H1 (cell line): ENCODE results near the gene DLL4. TPM values are rescaled to one million over a fixed set of nuclear protein-coding genes. Genes with fewer than 3 reads are reported as not detected.

Experiments
- CTCF ChIA-PET: fragments of 300-600 bp; sonication (Branson Sonifier 250); formaldehyde crosslinking; loops from one replicate; lab custom pipeline; 2021; ENCODE audit not compliant: partially characterized antibody; lab: Charles Lee
- POLR2A ChIA-PET: fragments of 300-600 bp; sonication (Branson Sonifier 250); formaldehyde crosslinking; loops from one replicate; lab custom pipeline; 2021; ENCODE audit warnings: inconsistent platforms; ENCODE audit not compliant: partially characterized antibody; lab: Charles Lee
- DNase-seq, 2 experiments: peaks; one replicate each; pipeline versions ENCODE4 v3.0.0 to v3.0.0-alpha.2; 2010 to 2022; ENCODE audit warnings: low spot score in 2 of 2, low read depth in 1 of 2, mixed read lengths in 1 of 2
- FAIRE-seq: peaks from 2 replicates; lab custom pipeline; 2011; peaks lifted over from hg19 to GRCh38; lab: Jason Lieb, UNC
- H2AFZ ChIP-seq: 2 replicates; pipeline ENCODE4 v1.8.1; 2012; ENCODE audit warnings: low read length, inconsistent platforms
- H2AK5ac ChIP-seq: 2 replicates; pipeline ENCODE4 v1.6.1; 2013; ENCODE audit warnings: low read depth, low read length
- H2BK120ac ChIP-seq: replicated peaks from 2 replicates; pipeline ENCODE3; 2013; ENCODE audit warnings: low read depth, low read length, inconsistent platforms
- H2BK12ac ChIP-seq: 2 replicates; pipeline ENCODE4 v1.6.1; 2013; ENCODE audit warnings: low read depth, low read length
- H2BK15ac ChIP-seq: 2 replicates; pipeline ENCODE4 v1.6.1; 2013; ENCODE audit warnings: low read length
- H2BK20ac ChIP-seq: 2 replicates; pipeline ENCODE4 v1.6.1; 2013; ENCODE audit warnings: low read length
- H2BK5ac ChIP-seq: 2 replicates; pipeline ENCODE4 v1.6.1; 2013; ENCODE audit warnings: low read depth, low read length
- H3K14ac ChIP-seq: 2 replicates; pipeline ENCODE4 v1.6.1; 2013; ENCODE audit warnings: inconsistent platforms; ENCODE audit not compliant: insufficient read length
- H3K18ac ChIP-seq: 2 replicates; pipeline ENCODE4 v1.6.1; 2013; ENCODE audit warnings: low read length; ENCODE audit errors: extremely low read depth
- H3K23ac ChIP-seq: 2 replicates; pipeline ENCODE4 v1.6.1; 2013; ENCODE audit warnings: inconsistent platforms; ENCODE audit not compliant: insufficient read length
- H3K23me2 ChIP-seq: 2 replicates; pipeline ENCODE4 v1.6.1; 2013; ENCODE audit warnings: low read depth, low read length
- H3K27ac ChIP-seq: 2 replicates; pipeline ENCODE4 v1.6.1; 2011; ENCODE audit warnings: low read depth, low read length, inconsistent platforms
- H3K27me3 ChIP-seq, 4 experiments: replicated peaks in 1 of 4; 1 replicate in 1 of 4; 2 replicates in 3 of 4; pipeline versions ENCODE4 v1.6.1 to v1.8.1; 2011 to 2013; ENCODE audit warnings: low read length in 3 of 4, mild to moderate bottlenecking in 3 of 4, inconsistent platforms in 2 of 4, mixed read lengths in 2 of 4, moderate library complexity in 1 of 4; ENCODE audit not compliant: control insufficient read depth in 3 of 4, insufficient read depth in 3 of 4; ENCODE audit errors: extremely low read depth in 1 of 4
- H3K36me3 ChIP-seq, 4 experiments: 2 replicates each; pipeline versions ENCODE4 v1.6.1 to v1.8.1; 2011 to 2013; ENCODE audit warnings: mild to moderate bottlenecking in 4 of 4, low read length in 3 of 4, moderate library complexity in 2 of 4, control low read depth in 1 of 4, inconsistent platforms in 1 of 4; ENCODE audit not compliant: insufficient read depth in 4 of 4, control insufficient read depth in 2 of 4
- H3K4ac ChIP-seq: replicated peaks from 2 replicates; pipeline ENCODE3; 2013; ENCODE audit warnings: low read length, low read depth, mixed read lengths, inconsistent platforms; ENCODE audit not compliant: insufficient read length
- H3K4me1 ChIP-seq, 4 experiments: replicated peaks in 1 of 4; 1 replicate in 1 of 4; 2 replicates in 3 of 4; pipeline versions ENCODE4 v1.6.1 to v1.8.1; 2011 to 2013; ENCODE audit warnings: low read length in 3 of 4, inconsistent platforms in 2 of 4, mixed read lengths in 1 of 4; ENCODE audit not compliant: insufficient read depth in 4 of 4, control insufficient read depth in 3 of 4
- H3K4me2 ChIP-seq, 2 experiments: 2 replicates each; pipeline versions ENCODE4 v1.6.1 to v1.8.1; 2011 to 2013; ENCODE audit warnings: low read depth in 2 of 2, low read length in 2 of 2, control low read depth in 1 of 2, inconsistent platforms in 1 of 2, mild to moderate bottlenecking in 1 of 2; ENCODE audit not compliant: insufficient read depth in 1 of 2
- H3K4me3 ChIP-seq, 4 experiments: fragments of 200-600, 300-600 bp in 1 of 4; sonication (generic), shearing (Covaris generic), sonication (Bioruptor Twin) in 1 of 4; 2 replicates each; pipeline versions ENCODE4 v1.5.1 to v1.8.1; 2011 to 2016; ENCODE audit warnings: low read length in 4 of 4, low read depth in 3 of 4, control low read depth in 2 of 4, inconsistent platforms in 2 of 4, mild to moderate bottlenecking in 2 of 4, mixed read lengths in 1 of 4, moderate library complexity in 1 of 4; ENCODE audit not compliant: insufficient read depth in 2 of 4; ENCODE audit errors: extremely low read depth in 1 of 4
- H3K56ac ChIP-seq: replicated peaks from 2 replicates; pipeline ENCODE3; 2013; ENCODE audit warnings: low read depth, mild to moderate bottlenecking, mixed read lengths, low read length, inconsistent platforms; ENCODE audit not compliant: insufficient read length
- H3K79me1 ChIP-seq: 2 replicates; pipeline ENCODE4 v1.6.1; 2013; ENCODE audit warnings: low read depth, low read length, control low read depth
- H3K79me2 ChIP-seq, 2 experiments: 2 replicates each; pipeline versions ENCODE4 v1.6.1 to v1.8.1; 2012 to 2013; ENCODE audit warnings: low read length in 2 of 2, mild to moderate bottlenecking in 2 of 2, inconsistent platforms in 1 of 2; ENCODE audit not compliant: insufficient read depth in 2 of 2, control insufficient read depth in 1 of 2
- H3K9ac ChIP-seq, 4 experiments: replicated peaks in 1 of 4; 1 replicate in 1 of 4; 2 replicates in 3 of 4; pipeline versions ENCODE4 v1.6.1 to v1.8.1; 2011 to 2013; ENCODE audit warnings: low read depth in 3 of 4, low read length in 3 of 4, control low read depth in 2 of 4, mild to moderate bottlenecking in 2 of 4, moderate library complexity in 2 of 4, inconsistent platforms in 1 of 4; ENCODE audit errors: extremely low read depth in 1 of 4
- H3K9me3 ChIP-seq, 2 experiments: 2 replicates each; pipeline versions ENCODE4 v1.6.1 to v1.8.1; 2012 to 2013; ENCODE audit warnings: mild to moderate bottlenecking in 2 of 2, moderate library complexity in 2 of 2, control low read depth in 1 of 2, inconsistent platforms in 1 of 2, low read depth in 1 of 2, low read length in 1 of 2, mixed read lengths in 1 of 2; ENCODE audit not compliant: insufficient read depth in 2 of 2
- H4K20me1 ChIP-seq, 2 experiments: replicated peaks in 1 of 2; 2 replicates each; pipeline versions ENCODE3 to v1.8.1; 2011 to 2013; ENCODE audit warnings: inconsistent platforms in 2 of 2, low read length in 2 of 2, mild to moderate bottlenecking in 1 of 2; ENCODE audit not compliant: insufficient read depth in 2 of 2, control insufficient read depth in 1 of 2
- H4K5ac ChIP-seq: 2 replicates; pipeline ENCODE4 v1.6.1; 2013; ENCODE audit warnings: low read length, low read depth, mixed read lengths, inconsistent platforms; ENCODE audit not compliant: insufficient read length
- H4K8ac ChIP-seq: 2 replicates; pipeline ENCODE4 v1.8.0; 2013; ENCODE audit warnings: mild to moderate bottlenecking, moderate library complexity, low read length, inconsistent platforms; ENCODE audit not compliant: insufficient read depth; ENCODE audit errors: extremely low read depth
- H4K91ac ChIP-seq: replicated peaks from 2 replicates; pipeline ENCODE3; 2013; ENCODE audit warnings: low read length, mixed read lengths, inconsistent platforms; ENCODE audit not compliant: insufficient read length
- ATF2 ChIP-seq: IDR thresholded peaks from 2 replicates; pipeline ENCODE4 v1.6.1; 2012; ENCODE audit warnings: low read length, inconsistent platforms
- HDAC6 ChIP-seq: IDR thresholded peaks from one replicate; pipeline ENCODE4 v1.7.1; 2012; ENCODE audit warnings: low read depth, mild to moderate bottlenecking, inconsistent platforms, low read length, moderate library complexity
- JUND ChIP-seq: IDR thresholded peaks from 2 replicates; pipeline ENCODE4 v1.6.1; 2011; ENCODE audit warnings: mild to moderate bottlenecking, improper control_type of control experiment, low read length
- POLR2AphosphoS5 ChIP-seq: IDR thresholded peaks from 2 replicates; pipeline ENCODE4 v1.6.1; 2011; ENCODE audit warnings: low read depth, low read length
- SRF ChIP-seq: IDR thresholded peaks from 2 replicates; pipeline ENCODE4 v1.6.1; 2011; ENCODE audit warnings: mild to moderate bottlenecking, low read depth, low read length, moderate library complexity
- SUZ12 ChIP-seq: fragments of 200-600 bp; sonication (generic); IDR thresholded peaks from 2 replicates; pipeline ENCODE4 v1.6.1; 2012; ENCODE audit warnings: mild to moderate bottlenecking, inconsistent platforms, low read length, moderate library complexity, mixed read lengths
- TBP ChIP-seq: IDR thresholded peaks from 2 replicates; pipeline ENCODE4 v1.6.1; 2011; ENCODE audit warnings: low read depth, low read length, improper control_type of control experiment
- TCF12 ChIP-seq: IDR thresholded peaks from 2 replicates; pipeline ENCODE4 v1.6.1; 2011; ENCODE audit warnings: low read depth, mild to moderate bottlenecking, low read length
- TEAD4 ChIP-seq: IDR thresholded peaks from 2 replicates; pipeline ENCODE4 v1.6.1; 2012; ENCODE audit warnings: low read depth, low read length, inconsistent platforms, mixed read lengths
- ZNF274 ChIP-seq: IDR thresholded peaks from 2 replicates; pipeline ENCODE4 v1.7.0; 2012; ENCODE audit warnings: low read length, borderline replicate concordance; ENCODE audit errors: extremely low read depth
- WGBS, 2 experiments: shearing (Covaris generic) in 1 of 2; methylation state at CpG; one replicate each; pipeline versions ENCODE4 v1.1.6 to v1.1.7; 2013 to 2015; ENCODE audit warnings: low lambda C conversion rate in 2 of 2, mixed read lengths in 2 of 2, inconsistent platforms in 1 of 2, low coverage in 1 of 2, missing lambda C conversion rate in 1 of 2; ENCODE audit not compliant: insufficient replicate concordance in 2 of 2, insufficient coverage in 1 of 2, insufficient read length in 1 of 2; ENCODE audit errors: extremely low coverage in 1 of 2, missing lambda C conversion rate in 1 of 2; 5-methylcytosine and 5-hydroxymethylcytosine counted together
- polyA plus RNA-seq, 7 experiments: library from polyadenylated mRNA; depleted of rRNA in 3 of 7; stranded (reverse) in 5 of 7; unstranded in 2 of 7; fragments of >200 nt in 5 of 7; fragments of 200-250 nt in 2 of 7; gene quantifications; 1 replicate in 5 of 7; 2 replicates in 1 of 7; 4 replicates in 1 of 7; pipeline versions ENCODE4 v1.2.1 to v1.2.3, GENCODE V29; 2011 to 2013; ENCODE audit warnings: missing spikeins in 2 of 7, mixed read lengths in 2 of 7
- total RNA-seq: library from RNA; stranded (reverse); fragmentation: NEBNext Ultra II Directional; extraction: Animal tissue kit (Norgen Biotek cat#: 25700); gene quantifications from 2 replicates; pipeline ENCODE4 v1.2.1, GENCODE V29; 2021

Gene DLL4
- total and polyA plus RNA-seq, 2 of the 8 experiments (the other 6 are each of a cell fraction or from before 2014, with no cell fraction given): 0.23 to 0.60 TPM

- Histone ChIP-seq H3K18ac (peak within 1 kb of the TSS; percentile 99), H3K4me2 (peak within 1 kb of the TSS; percentile 84 to 85), H3K4ac (peak within 1 kb of the TSS; percentile 93), H2AK5ac (peak within 1 kb of the TSS; percentile 79), H3K9ac (peak within 1 kb of the TSS; percentile 88 to 96 (median 94)), H3K36me3 (peaks cover 8 to 33% (median 12%) of the 10 kb centered on the region in 4 experiments), H3K14ac (no peak within 1 kb of the TSS), H3K23me2 (peaks cover 10% of the 10 kb centered on the region), H4K5ac (peak within 1 kb of the TSS; percentile 100), H2BK12ac (peak within 1 kb of the TSS; percentile 99), H2BK120ac (peak within 1 kb of the TSS; percentile 91), H2BK20ac (peak within 1 kb of the TSS; percentile 89; the same call in 1 of the 2 replicates), H3K27me3 (no peaks in the 10 kb centered on the region), H2BK15ac (peak within 1 kb of the TSS; percentile 99), H4K8ac (peak within 1 kb of the TSS; percentile 99), H3K4me3 (peak within 1 kb of the TSS; percentile 74 to 92 (median 82)), H4K20me1 (peaks cover 0 to 12% of the 10 kb centered on the region in 2 experiments), H3K23ac (no peak within 1 kb of the TSS), H3K4me1 (peaks cover 2 to 20% (median 12%) of the 10 kb centered on the region in 4 experiments), H2AFZ (no peak within 1 kb of the TSS), H3K79me2 (peaks cover 0 to 28% of the 10 kb centered on the region in 2 experiments; a peak in 2 of 4 replicates), H3K27ac (peak within 1 kb of the TSS; percentile 97), H2BK5ac (peak within 1 kb of the TSS; percentile 100), H4K91ac (peak within 1 kb of the TSS; percentile 99), H3K9me3 (no peaks in the 10 kb centered on the region), H3K79me1 (no peaks in the 10 kb centered on the region; the same call in 1 of the 2 replicates), H3K56ac (peak within 1 kb of the TSS; percentile 99)
- ChIA-PET POLR2A (interaction anchor here (0.6 to 43.8 kb wide), 38 partner anchors 1 to 379 kb away, joined by 3 to 1505 read pairs (median 4); partner anchors contain the start of genes CHAC1, CHP1, DLL4 and EXD1), CTCF (interaction anchor here (0.7 to 33.1 kb wide), 14 partner anchors 11 to 96 kb away, joined by 3 to 590 read pairs (median 4); partner anchors contain the start of gene DLL4)
- DNase-seq: peak; percentile 96 to 97
- 2% methylated on average over 53 of the region's 72 CpGs; no CpG with 5 or more reads in 1 of the 2 experiments for WGBS, 2 experiments
- FAIRE-seq: no peak
- TF ChIP-seq SUZ12: no peak
- TF ChIP-seq ATF2: 0 out of 2 replicates have a peak, but pooled peaks have one; percentile 69
- no peak for TF ChIP-seq TCF12
- TF ChIP-seq HDAC6: no peak
- TF ChIP-seq POLR2AphosphoS5: peak; percentile 83
- TF ChIP-seq ZNF274: no peak
- TF ChIP-seq TEAD4: no peak
- peak; percentile 96 for TF ChIP-seq TBP
- no peak for TF ChIP-seq SRF
- peak; percentile 90 for TF ChIP-seq JUND
Observed at GRCh38 chr15:40952901-40953712, 24.0 kb downstream of the DLL4 start, which contains the start of gene CHAC1. Gene CHAC1 (plus strand): TSS chr15:40953471. CDS start chr15:40953584, 113 bp downstream.
